Neuronal stem cell (in vitro differentiated cells): ENCODE data around the gene SMAD6.

Source experiments
- DNase-seq: peaks from one replicate; pipeline ENCODE4 v3.0.0-alpha.2; 2013; ENCODE audit warnings: low spot score
- H2AFZ ChIP-seq: one replicate; pipeline ENCODE4 v1.6.1; 2013; ENCODE audit warnings: mild to moderate bottlenecking, low read length, inconsistent platforms
- H2AK5ac ChIP-seq: 2 replicates; pipeline ENCODE4 v1.6.1; 2013; ENCODE audit warnings: low read depth, mild to moderate bottlenecking, inconsistent platforms, low read length, moderate library complexity, mixed read lengths
- H2BK120ac ChIP-seq: 2 replicates; pipeline ENCODE4 v1.6.1; 2013; ENCODE audit warnings: low read depth, mild to moderate bottlenecking, inconsistent platforms, low read length, moderate library complexity, mixed read lengths
- H2BK12ac ChIP-seq: one replicate; pipeline ENCODE4 v1.6.1; 2013; ENCODE audit warnings: low read length, inconsistent platforms
- H2BK15ac ChIP-seq: 2 replicates; pipeline ENCODE4 v1.6.1; 2013; ENCODE audit warnings: mild to moderate bottlenecking, low read length, inconsistent platforms, mixed read lengths
- H2BK5ac ChIP-seq: one replicate; pipeline ENCODE4 v1.6.1; 2013; ENCODE audit warnings: inconsistent platforms, mild to moderate bottlenecking, low read length, moderate library complexity
- H3K14ac ChIP-seq: one replicate; pipeline ENCODE4 v1.6.1; 2013; ENCODE audit warnings: low read length, inconsistent platforms
- H3K18ac ChIP-seq: 2 replicates; pipeline ENCODE4 v1.6.1; 2013; ENCODE audit warnings: low read length, inconsistent platforms
- H3K23ac ChIP-seq: 2 replicates; pipeline ENCODE4 v1.6.1; 2013; ENCODE audit warnings: low read depth, mild to moderate bottlenecking, mixed read lengths, low read length, inconsistent platforms; ENCODE audit not compliant: poor library complexity
- H3K27ac ChIP-seq: replicated peaks from 3 replicates; pipeline ENCODE4 v1.5.1; 2013; ENCODE audit warnings: low read length, inconsistent platforms
- H3K27me3 ChIP-seq, 3 experiments: 2 replicates each; pipeline ENCODE4 v1.6.1; 2013; ENCODE audit warnings: low read length in 3 of 3, mild to moderate bottlenecking in 2 of 3, inconsistent platforms in 1 of 3, low read depth in 1 of 3, mixed read lengths in 1 of 3, moderate library complexity in 1 of 3; ENCODE audit not compliant: control insufficient read depth in 3 of 3, insufficient read depth in 3 of 3
- H3K36me3 ChIP-seq, 2 donors: replicated peaks in 1 of 2; 2 replicates each; pipeline ENCODE4 v1.6.1; 2013; ENCODE audit warnings: low read length in 2 of 2; ENCODE audit not compliant: control insufficient read depth in 2 of 2, insufficient read depth in 2 of 2
- H3K4ac ChIP-seq: 2 replicates; pipeline ENCODE4 v1.6.1; 2013; ENCODE audit warnings: inconsistent platforms, mild to moderate bottlenecking, low read length, moderate library complexity
- H3K4me1 ChIP-seq, 2 donors: 1 replicate in 1 of 2; 2 replicates in 1 of 2; pipeline ENCODE4 v1.6.1; 2013; ENCODE audit warnings: low read length in 2 of 2, low read depth in 1 of 2; ENCODE audit not compliant: control insufficient read depth in 2 of 2, insufficient read depth in 1 of 2
- H3K4me2 ChIP-seq: one replicate; pipeline ENCODE4 v1.6.1; 2013; ENCODE audit warnings: mild to moderate bottlenecking, low read length, inconsistent platforms; ENCODE audit not compliant: insufficient read depth, poor library complexity, severe bottlenecking
- H3K4me3 ChIP-seq, 2 donors: 2 replicates each; pipeline ENCODE4 v1.5.1; 2013; ENCODE audit warnings: low read length in 2 of 2, mild to moderate bottlenecking in 2 of 2, inconsistent platforms in 1 of 2, moderate library complexity in 1 of 2
- H3K79me1 ChIP-seq: one replicate; pipeline ENCODE4 v1.6.1; 2013; ENCODE audit warnings: low read depth, mild to moderate bottlenecking, inconsistent platforms, low read length, moderate library complexity
- H3K9ac ChIP-seq: one replicate; pipeline ENCODE4 v1.6.1; 2013; ENCODE audit warnings: mild to moderate bottlenecking, low read depth, low read length, inconsistent platforms; ENCODE audit not compliant: poor library complexity
- H3K9me3 ChIP-seq, 2 donors: replicated peaks in 1 of 2; 2 replicates each; pipeline versions ENCODE3 to v1.6.1; 2013; ENCODE audit warnings: low read length in 2 of 2, mild to moderate bottlenecking in 2 of 2, inconsistent platforms in 1 of 2, low read depth in 1 of 2, mixed read lengths in 1 of 2, moderate library complexity in 1 of 2; ENCODE audit not compliant: control insufficient read depth in 2 of 2, insufficient read depth in 1 of 2
- H4K8ac ChIP-seq: one replicate; pipeline ENCODE4 v1.6.1; 2013; ENCODE audit warnings: low read depth, mild to moderate bottlenecking, inconsistent platforms, low read length, moderate library complexity
- H4K91ac ChIP-seq: one replicate; pipeline ENCODE4 v1.6.1; 2013; ENCODE audit warnings: low read length, low read depth, mild to moderate bottlenecking, inconsistent platforms; ENCODE audit not compliant: poor library complexity
- WGBS, 2 donors: extraction: QIAGEN DNeasy Blood & Tissue Kit; methylation state at CpG; one replicate each; pipeline ENCODE4 v1.1.7; 2013; ENCODE audit warnings: missing lambda C conversion rate in 2 of 2, mixed read lengths in 1 of 2; ENCODE audit not compliant: insufficient read length in 2 of 2, insufficient replicate concordance in 1 of 2; ENCODE audit errors: extremely low coverage in 2 of 2; 5-methylcytosine and 5-hydroxymethylcytosine counted together

SMAD6 gene

DNA sequence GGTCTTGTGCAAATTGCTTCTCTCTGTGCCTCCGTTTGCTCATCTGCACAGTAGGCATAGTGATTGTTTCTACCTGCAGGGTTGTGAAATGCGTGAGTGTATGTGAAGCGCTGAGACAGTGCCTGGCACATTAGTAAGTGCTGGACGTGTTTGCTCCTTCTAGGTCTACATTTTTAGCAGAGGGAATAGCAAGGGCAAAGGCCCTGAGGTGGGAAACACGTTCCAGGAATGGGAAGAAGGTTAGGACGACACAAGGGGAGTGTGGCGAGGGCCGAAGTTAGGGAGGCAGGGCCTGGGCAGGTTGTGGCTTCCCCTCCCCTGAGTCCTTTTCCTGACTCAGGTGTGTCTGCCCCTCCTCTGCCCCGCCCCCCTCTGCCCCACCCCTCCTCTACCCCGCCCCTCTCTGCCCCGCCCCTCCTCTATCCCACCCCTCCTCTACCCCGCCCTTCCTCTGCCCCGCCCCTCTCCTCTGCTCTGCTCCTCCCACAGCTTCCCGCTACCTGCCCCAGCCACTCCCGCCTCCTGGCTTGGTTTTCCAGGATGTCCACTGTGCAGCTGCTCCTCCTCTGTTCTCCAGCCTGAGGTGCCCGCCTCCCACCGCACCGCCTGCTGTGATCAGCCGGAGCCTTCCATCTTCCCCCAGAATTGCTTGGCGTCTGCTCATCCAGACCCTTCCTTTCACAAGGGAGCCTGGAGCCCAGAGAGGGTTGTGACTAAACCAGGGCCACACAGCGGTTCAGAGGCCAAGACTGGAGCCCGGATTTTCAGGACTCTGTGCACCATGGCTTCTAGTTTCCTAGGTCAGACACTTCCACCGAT lies 31.1 kb upstream of the SMAD6 start:
- Histone ChIP-seq H2AK5ac (no peak overlapping the region), H2BK15ac (no peak overlapping the region), H3K27ac (peak overlapping the region; percentile 1), H3K4me3 (no peak overlapping the region), H3K4ac (no peak overlapping the region), H3K9me3 (no peaks in the 10 kb centered on the region), H2BK12ac (no peak overlapping the region), H3K23ac (no peak overlapping the region), H3K4me2 (peak overlapping the region; percentile 37), H3K79me1 (no peaks in the 10 kb centered on the region), H3K4me1 (peaks cover 1 to 10% of the 10 kb centered on the region in 2 donors), H2BK5ac (no peak overlapping the region), H3K18ac (peak overlapping the region; percentile 15), H4K8ac (no peak overlapping the region), H4K91ac (no peak overlapping the region), H3K14ac (no peak overlapping the region), H2BK120ac (no peak overlapping the region), H3K36me3 (no peaks in the 10 kb centered on the region), H3K27me3 (no peaks in the 10 kb centered on the region), H2AFZ (no peak overlapping the region), H3K9ac (no peak overlapping the region)
- DNase-seq, result no peak
- no CpG with 5 or more reads among the region's 23 CpGs for WGBS, 2 donors

- Histone ChIP-seq H3K79me1 (no peaks in the 10 kb centered on the region), H3K36me3 (no peaks in the 10 kb centered on the region), H3K14ac (no peak overlapping the region), H3K4me2 (no peak overlapping the region), H3K9me3 (no peaks in the 10 kb centered on the region), H2BK15ac (no peak overlapping the region), H3K4me1 (peaks cover 4 to 10% of the 10 kb centered on the region in 2 donors), H3K4ac (no peak overlapping the region), H2BK12ac (no peak overlapping the region), H3K23ac (no peak overlapping the region), H2AFZ (peak overlapping the region; percentile 89), H4K91ac (no peak overlapping the region), H3K27me3 (no peaks in the 10 kb centered on the region), H3K9ac (no peak overlapping the region), H2BK5ac (no peak overlapping the region), H3K27ac (peak overlapping the region; percentile 23), H3K4me3 (no peak overlapping the region), H3K18ac (no peak overlapping the region), H2BK120ac (no peak overlapping the region), H2AK5ac (no peak overlapping the region), H4K8ac (no peak overlapping the region)
- no peak for DNase-seq
- no CpG with 5 or more reads among the region's 5 CpGs for WGBS, 2 donors
Observed at GRCh38 chr15:66672867-66673266, 29.2 kb upstream of the SMAD6 start.

- H3K79me1 ChIP-seq, result no peaks in the 10 kb centered on the region
- H3K4ac ChIP-seq, result no peak overlapping the region
- H2BK5ac ChIP-seq, result no peak overlapping the region
- H2BK120ac ChIP-seq, result no peak overlapping the region
- H3K4me3 ChIP-seq, result peak overlapping the region in 1 of 2 donors; percentile 22
- H4K91ac ChIP-seq, result no peak overlapping the region
- H3K9me3 ChIP-seq, result no peaks in the 10 kb centered on the region
- H3K27me3 ChIP-seq, result no peaks in the 10 kb centered on the region
- H2BK12ac ChIP-seq, result no peak overlapping the region
- no peaks in the 10 kb centered on the region for H3K36me3 ChIP-seq
- no CpG with 5 or more reads among the region's 27 CpGs for WGBS, 2 donors
- peak; percentile 60 for DNase-seq
- no peak overlapping the region for H3K9ac ChIP-seq
- peak overlapping the region; percentile 23 for H3K27ac ChIP-seq
- no peak overlapping the region for H2AK5ac ChIP-seq
- H3K4me1 ChIP-seq, result peaks cover 4 to 10% of the 10 kb centered on the region in 2 donors
- no peak overlapping the region for H4K8ac ChIP-seq
- H3K23ac ChIP-seq, result no peak overlapping the region
- no peak overlapping the region for H2BK15ac ChIP-seq
- no peak overlapping the region for H3K4me2 ChIP-seq
- H2AFZ ChIP-seq, result peak overlapping the region; percentile 89
- no peak overlapping the region for H3K14ac ChIP-seq
- H3K18ac ChIP-seq, result peak overlapping the region; percentile 82
Observed at GRCh38 chr15:66673410-66674322, 28.4 kb upstream of the SMAD6 start.

- no peak overlapping the region for H3K4me2 ChIP-seq
- no peak overlapping the region for H2AFZ ChIP-seq
- no peaks in the 10 kb centered on the region for H3K9me3 ChIP-seq
- H3K23ac ChIP-seq, result no peak overlapping the region
- no peak overlapping the region for H2BK12ac ChIP-seq
- no peak overlapping the region for H3K9ac ChIP-seq
- H3K14ac ChIP-seq, result no peak overlapping the region
- H2BK5ac ChIP-seq, result no peak overlapping the region
- H3K36me3 ChIP-seq, result no peaks in the 10 kb centered on the region
- no peak overlapping the region for H2AK5ac ChIP-seq
- peak overlapping the region; percentile 19 for H2BK15ac ChIP-seq
- no peaks in the 10 kb centered on the region for H3K27me3 ChIP-seq
- no peak for DNase-seq
- no peak overlapping the region for H3K4ac ChIP-seq
- no peaks in the 10 kb centered on the region for H3K79me1 ChIP-seq
- H3K27ac ChIP-seq, result no peak overlapping the region
- no peak overlapping the region for H4K8ac ChIP-seq
- H4K91ac ChIP-seq, result no peak overlapping the region
- H3K4me3 ChIP-seq, result no peak overlapping the region
- peaks cover 14% of the 10 kb centered on the region in 2 donors for H3K4me1 ChIP-seq
- no peak overlapping the region for H2BK120ac ChIP-seq
- WGBS, 2 donors, result no CpG with 5 or more reads among the region's 4 CpGs
- no peak overlapping the region for H3K18ac ChIP-seq
Observed at GRCh38 chr15:66674756-66675155, 27.3 kb upstream of the SMAD6 start.
